Stimulated activated naive CD8-positive, alpha-beta T cell treated with anti-CD3 and anti-CD28 coated beads, Interleukin-15, amount 100 ng/mL, for 72 hours (primary cell): Measurements from ENCODE around the gene MEIS1.

ENCODE experiments used
- ATAC-seq: fragments of 150-1000 bp; cut with Tn5 transposase; 2 replicates; pipeline ENCODE4 v1.10.0; 2021; ENCODE audit warnings: mild to moderate bottlenecking, moderate library complexity
- DNase-seq, 2 donors: peaks; one replicate each; pipeline ENCODE4 v3.0.0; 2021 to 2022
- H3K27ac Mint-ChIP-seq, 2 donors: one replicate each; pipeline ENCODE4 v1.8.0; 2022; ENCODE audit warnings: mild to moderate bottlenecking in 2 of 2, mixed read lengths in 2 of 2, moderate library complexity in 2 of 2
- H3K27me3 Mint-ChIP-seq: one replicate; pipeline ENCODE4 v1.8.0; 2022; ENCODE audit warnings: mixed read lengths
- H3K4me1 Mint-ChIP-seq: one replicate; pipeline ENCODE4 v1.8.0; 2022; ENCODE audit warnings: mild to moderate bottlenecking, mixed read lengths
- H3K4me3 Mint-ChIP-seq, 2 donors: one replicate each; pipeline ENCODE4 v1.8.0; 2022; ENCODE audit warnings: mild to moderate bottlenecking in 2 of 2, mixed read lengths in 2 of 2, moderate library complexity in 1 of 2
- H3K9me3 Mint-ChIP-seq, 2 donors: one replicate each; pipeline ENCODE4 v1.8.0; 2022; ENCODE audit warnings: mixed read lengths in 2 of 2

MEIS1 gene

GRCh38 chr2:66565291-66565690 lies 130.4 kb downstream of the MEIS1 start:
- Mint-ChIP-seq H3K4me1 (no peaks in the 10 kb centered on the region), H3K4me3 (no peak overlapping the region), H3K27ac (no peak overlapping the region), H3K27me3 (peaks cover 9% of the 10 kb centered on the region), H3K9me3 (no peaks in the 10 kb centered on the region)
- ATAC-seq (no peak), DNase-seq (no peak)

GRCh38 chr2:66566726-66567399 lies 131.9 kb downstream of the MEIS1 start:
- Mint-ChIP-seq H3K4me1 (no peaks in the 10 kb centered on the region), H3K4me3 (no peak overlapping the region), H3K27ac (no peak overlapping the region), H3K27me3 (peaks cover 16% of the 10 kb centered on the region), H3K9me3 (no peaks in the 10 kb centered on the region)
- ATAC-seq (no peak), DNase-seq (no peak)

GRCh38 chr2:66567729-66568128 lies 132.8 kb downstream of the MEIS1 start:
- H3K27me3 Mint-ChIP-seq: peaks cover 19% of the 10 kb centered on the region
- DNase-seq: no peak
- H3K4me3 Mint-ChIP-seq: no peak overlapping the region
- H3K9me3 Mint-ChIP-seq: no peaks in the 10 kb centered on the region
- no peak overlapping the region for H3K27ac Mint-ChIP-seq
- no peaks in the 10 kb centered on the region for H3K4me1 Mint-ChIP-seq
- no peak for ATAC-seq

- DNase-seq: no peak
- Mint-ChIP-seq H3K4me1 (no peaks in the 10 kb centered on the region), H3K27ac (no peak overlapping the region), H3K9me3 (no peaks in the 10 kb centered on the region), H3K4me3 (no peak overlapping the region), H3K27me3 (peaks cover 16% of the 10 kb centered on the region)
- ATAC-seq: no peak
Observed at GRCh38 chr2:66568650-66569300, 133.8 kb downstream of the MEIS1 start.

- no peak overlapping the region for H3K4me3 Mint-ChIP-seq
- ATAC-seq: no peak
Observed at GRCh38 chr2:66569321-66569851, 134.5 kb downstream of the MEIS1 start.

GRCh38 chr2:66569974-66570373 lies 135.0 kb downstream of the MEIS1 start:
- DNase-seq (no peak), ATAC-seq (no peak)
- no peak overlapping the region for H3K4me3 Mint-ChIP-seq
- peaks cover 2% of the 10 kb centered on the region for H3K4me1 Mint-ChIP-seq
- no peak overlapping the region for H3K27ac Mint-ChIP-seq
- no peaks in the 10 kb centered on the region for H3K9me3 Mint-ChIP-seq
- peaks cover 26% of the 10 kb centered on the region for H3K27me3 Mint-ChIP-seq

More at GRCh38 chr2:66569321-66569851, 134.5 kb downstream of the MEIS1 start:
- no peaks in the 10 kb centered on the region for H3K4me1 Mint-ChIP-seq
- H3K27ac Mint-ChIP-seq: no peak overlapping the region
- no peaks in the 10 kb centered on the region for H3K9me3 Mint-ChIP-seq
- DNase-seq: no peak
- H3K27me3 Mint-ChIP-seq: peaks cover 20% of the 10 kb centered on the region

GRCh38 chr2:66570471-66570870 lies 135.5 kb downstream of the MEIS1 start:
- H3K9me3 Mint-ChIP-seq: no peaks in the 10 kb centered on the region
- H3K4me1 Mint-ChIP-seq: peaks cover 7% of the 10 kb centered on the region
- ATAC-seq (no peak), DNase-seq (no peak)
- no peak overlapping the region for H3K4me3 Mint-ChIP-seq
- peaks cover 31% of the 10 kb centered on the region for H3K27me3 Mint-ChIP-seq
- no peak overlapping the region for H3K27ac Mint-ChIP-seq

- no peak for ATAC-seq
- Mint-ChIP-seq H3K4me3 (no peak overlapping the region), H3K9me3 (no peaks in the 10 kb centered on the region), H3K27me3 (peaks cover 43% of the 10 kb centered on the region), H3K27ac (no peak overlapping the region), H3K4me1 (peaks cover 17% of the 10 kb centered on the region)
- DNase-seq: no peak
Observed at GRCh38 chr2:66571918-66572317, 137.0 kb downstream of the MEIS1 start.

GRCh38 chr2:66572391-66572790 lies 137.5 kb downstream of the MEIS1 start:
- ATAC-seq (no peak), DNase-seq (no peak)
- Mint-ChIP-seq H3K9me3 (no peaks in the 10 kb centered on the region), H3K4me1 (peaks cover 21% of the 10 kb centered on the region), H3K27me3 (peaks cover 48% of the 10 kb centered on the region), H3K4me3 (no peak overlapping the region), H3K27ac (no peak overlapping the region)

GRCh38 chr2:66573416-66573815 lies 138.5 kb downstream of the MEIS1 start:
- peaks cover 30% of the 10 kb centered on the region for H3K4me1 Mint-ChIP-seq
- DNase-seq (no peak), ATAC-seq (no peak)
- H3K27me3 Mint-ChIP-seq: peaks cover 58% of the 10 kb centered on the region
- H3K27ac Mint-ChIP-seq: no peak overlapping the region
- H3K9me3 Mint-ChIP-seq: no peaks in the 10 kb centered on the region
- no peak overlapping the region for H3K4me3 Mint-ChIP-seq

GRCh38 chr2:66573821-66574233 lies 138.9 kb downstream of the MEIS1 start:
- Mint-ChIP-seq H3K4me1 (peaks cover 30% of the 10 kb centered on the region), H3K4me3 (no peak overlapping the region), H3K27ac (no peak overlapping the region), H3K27me3 (peaks cover 62% of the 10 kb centered on the region), H3K9me3 (no peaks in the 10 kb centered on the region)
- DNase-seq (no peak), ATAC-seq (no peak)

GRCh38 chr2:66574701-66575624 lies 140.0 kb downstream of the MEIS1 start:
- no peak overlapping the region for H3K27ac Mint-ChIP-seq
- H3K4me3 Mint-ChIP-seq: peak overlapping the region; percentile 55 to 66
- no peaks in the 10 kb centered on the region for H3K9me3 Mint-ChIP-seq
- no peak for DNase-seq
- peaks cover 30% of the 10 kb centered on the region for H3K4me1 Mint-ChIP-seq
- ATAC-seq: no peak
- peaks cover 71% of the 10 kb centered on the region for H3K27me3 Mint-ChIP-seq

- no peak for DNase-seq
- Mint-ChIP-seq H3K27ac (no peak overlapping the region), H3K9me3 (no peaks in the 10 kb centered on the region), H3K27me3 (peaks cover 71% of the 10 kb centered on the region), H3K4me1 (peaks cover 30% of the 10 kb centered on the region), H3K4me3 (peak overlapping the region; percentile 55 to 66)
- ATAC-seq: peak; percentile 46
Observed at GRCh38 chr2:66575625-66576310, 140.8 kb downstream of the MEIS1 start.

GRCh38 chr2:66576311-66576560 lies 141.3 kb downstream of the MEIS1 start:
- H3K4me3 Mint-ChIP-seq: no peak overlapping the region
- peaks cover 30% of the 10 kb centered on the region for H3K4me1 Mint-ChIP-seq
- H3K9me3 Mint-ChIP-seq: no peaks in the 10 kb centered on the region
- ATAC-seq (peak; percentile 45), DNase-seq (peak in 1 of 2 donors; percentile 9)
- H3K27ac Mint-ChIP-seq: no peak overlapping the region
- H3K27me3 Mint-ChIP-seq: peaks cover 70% of the 10 kb centered on the region

- Mint-ChIP-seq H3K27ac (no peak overlapping the region), H3K27me3 (peaks cover 65% of the 10 kb centered on the region), H3K9me3 (no peaks in the 10 kb centered on the region), H3K4me1 (peaks cover 30% of the 10 kb centered on the region), H3K4me3 (peak overlapping the region in 1 of 2 donors; percentile 15)
- ATAC-seq (no peak), DNase-seq (peak in 1 of 2 donors; percentile 2)
Observed at GRCh38 chr2:66576561-66577320, 141.8 kb downstream of the MEIS1 start.
